RWPE1 (cell line): ENCODE measurements around the gene CYP51A1.
"Not testable (repeated sequence)": the region's sequence is repeated elsewhere in the genome, so short reads cannot be mapped to it uniquely, and the experiment has no call there.

Experiments used
- CTCF ChIA-PET: fragments of 350-600 bp; sonication (Branson Sonifier 250); formaldehyde crosslinking; extraction: SDS; loops from one replicate; lab custom pipeline; 2021; lab: Yijun Ruan, JAX
- POLR2A ChIA-PET: fragments of 400-600 bp; formaldehyde crosslinking; extraction: SDS; loops from one replicate; lab custom pipeline; 2020; ENCODE audit warnings: antibody characterized with exemption; ENCODE audit not compliant: low non-redundant PET; lab: Yijun Ruan, JAX
- DNase-seq: peaks from one replicate; pipeline ENCODE4 v3.0.0; 2012; ENCODE audit warnings: low spot score
- H3K27ac ChIP-seq: fragments of 450-650 bp; 2 replicates; pipeline ENCODE4 v1.5.1; 2017
- TF ChIP-seq, protein P1 (sequence below): fragments of 450-650 bp; conservative IDR thresholded peaks from 2 replicates; pipeline ENCODE4 v1.5.1; 2017; ENCODE audit warnings: low read depth, mild to moderate bottlenecking

Gene CYP51A1

GRCh38 chr7:92156990-92157389 is 22.7 kb upstream of the CYP51A1 start:
- CTCF ChIA-PET: no interaction called here
- POLR2A ChIA-PET: no interaction called here
- TF ChIP-seq, protein P1, sequence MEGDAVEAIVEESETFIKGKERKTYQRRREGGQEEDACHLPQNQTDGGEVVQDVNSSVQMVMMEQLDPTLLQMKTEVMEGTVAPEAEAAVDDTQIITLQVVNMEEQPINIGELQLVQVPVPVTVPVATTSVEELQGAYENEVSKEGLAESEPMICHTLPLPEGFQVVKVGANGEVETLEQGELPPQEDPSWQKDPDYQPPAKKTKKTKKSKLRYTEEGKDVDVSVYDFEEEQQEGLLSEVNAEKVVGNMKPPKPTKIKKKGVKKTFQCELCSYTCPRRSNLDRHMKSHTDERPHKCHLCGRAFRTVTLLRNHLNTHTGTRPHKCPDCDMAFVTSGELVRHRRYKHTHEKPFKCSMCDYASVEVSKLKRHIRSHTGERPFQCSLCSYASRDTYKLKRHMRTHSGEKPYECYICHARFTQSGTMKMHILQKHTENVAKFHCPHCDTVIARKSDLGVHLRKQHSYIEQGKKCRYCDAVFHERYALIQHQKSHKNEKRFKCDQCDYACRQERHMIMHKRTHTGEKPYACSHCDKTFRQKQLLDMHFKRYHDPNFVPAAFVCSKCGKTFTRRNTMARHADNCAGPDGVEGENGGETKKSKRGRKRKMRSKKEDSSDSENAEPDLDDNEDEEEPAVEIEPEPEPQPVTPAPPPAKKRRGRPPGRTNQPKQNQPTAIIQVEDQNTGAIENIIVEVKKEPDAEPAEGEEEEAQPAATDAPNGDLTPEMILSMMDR: no peak
- DNase-seq: no peak
- H3K27ac ChIP-seq: no peak overlapping the region

DNA sequence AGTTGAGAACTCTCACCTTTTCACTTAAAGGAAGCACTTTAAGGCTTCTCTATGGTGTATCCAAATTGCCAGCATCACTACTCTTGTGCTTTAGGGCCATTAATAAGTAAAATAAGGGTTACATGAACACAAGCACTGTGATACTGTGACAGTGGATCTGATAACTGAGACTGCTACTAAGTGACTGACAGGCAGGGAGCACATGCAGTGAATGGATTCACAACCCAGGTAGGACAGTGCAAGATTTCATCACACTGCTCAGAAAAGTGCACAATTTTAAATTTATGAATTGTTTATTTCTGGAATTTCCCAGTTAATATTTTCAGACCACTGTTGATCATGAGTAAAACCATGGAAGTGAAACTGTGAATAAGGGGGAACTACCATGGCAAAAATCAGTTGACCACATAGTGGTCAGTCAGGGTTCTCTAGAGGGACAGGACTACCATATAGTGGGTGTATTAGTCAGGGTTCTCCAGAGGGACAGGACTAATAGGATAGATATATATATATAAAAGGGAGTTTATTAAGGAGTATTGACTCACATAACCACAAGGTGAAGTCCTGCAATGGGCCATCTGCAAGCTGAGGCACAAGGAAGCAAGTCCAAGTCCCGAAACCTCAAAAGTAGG is 20.9 kb upstream of the CYP51A1 start:
- POLR2A ChIA-PET: no interaction called here
- DNase-seq: no peak
- H3K27ac ChIP-seq: no peak overlapping the region
- TF ChIP-seq, protein P1: no peak
- CTCF ChIA-PET: no interaction called here

- ChIA-PET CTCF (interaction anchor here (0.6 kb wide), 1 partner anchor 128 kb away, joined by 3 read pairs; no protein-coding TSS in a partner anchor), POLR2A (no interaction called here)
Observed at GRCh38 chr7:92150450-92151017, 16.3 kb upstream of the CYP51A1 start.

GRCh38 chr7:92149736-92150239 is 15.5 kb upstream of the CYP51A1 start:
- ChIA-PET POLR2A (no interaction called here), CTCF (interaction anchor here (0.6 kb wide), 1 partner anchor 127 kb away, joined by 3 read pairs; no protein-coding TSS in a partner anchor)
- no peak for DNase-seq
- TF ChIP-seq, protein P1: no peak
- H3K27ac ChIP-seq: no peak overlapping the region

More at GRCh38 chr7:92150450-92151017, 16.3 kb upstream of the CYP51A1 start:
- DNase-seq: no peak
- TF ChIP-seq, protein P1: no peak
- no peak overlapping the region for H3K27ac ChIP-seq

- CTCF ChIA-PET: interaction anchor here (0.6 kb wide), 1 partner anchor 19 kb away, joined by 3 read pairs; no protein-coding TSS in a partner anchor
- POLR2A ChIA-PET: not testable (repeated sequence)
Observed at GRCh38 chr7:92143192-92143880, 9.1 kb upstream of the CYP51A1 start.

DNA sequence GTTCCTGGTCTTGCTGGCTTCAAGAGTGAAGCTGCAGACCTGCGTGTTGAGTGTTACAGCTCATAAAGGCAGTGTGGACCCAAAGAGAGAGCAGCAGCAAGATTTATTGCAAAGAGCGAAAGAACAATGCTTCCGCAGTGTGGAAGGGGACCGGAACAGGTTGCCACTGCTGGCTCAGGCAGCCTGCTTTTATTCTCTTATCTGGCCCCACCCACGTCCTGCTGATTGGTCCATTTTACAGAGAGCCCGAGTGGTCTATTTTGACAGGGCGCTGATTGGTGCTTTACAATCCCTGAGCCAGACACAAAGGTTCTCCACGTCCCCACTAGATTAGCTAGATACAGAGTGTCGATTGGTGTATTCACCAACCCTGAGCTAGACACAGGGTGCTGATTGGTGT is 8.5 kb upstream of the CYP51A1 start:
- DNase-seq, POLR2A ChIA-PET, H3K27ac ChIP-seq: not testable (repeated sequence)
- CTCF ChIA-PET: interaction anchor here (0.5 to 0.6 kb wide), 3 partner anchors 19 to 304 kb away, joined by 3 read pairs; no protein-coding TSS in a partner anchor

More at GRCh38 chr7:92143192-92143880, 9.1 kb upstream of the CYP51A1 start:
- not testable (repeated sequence) for DNase-seq, H3K27ac ChIP-seq

DNA sequence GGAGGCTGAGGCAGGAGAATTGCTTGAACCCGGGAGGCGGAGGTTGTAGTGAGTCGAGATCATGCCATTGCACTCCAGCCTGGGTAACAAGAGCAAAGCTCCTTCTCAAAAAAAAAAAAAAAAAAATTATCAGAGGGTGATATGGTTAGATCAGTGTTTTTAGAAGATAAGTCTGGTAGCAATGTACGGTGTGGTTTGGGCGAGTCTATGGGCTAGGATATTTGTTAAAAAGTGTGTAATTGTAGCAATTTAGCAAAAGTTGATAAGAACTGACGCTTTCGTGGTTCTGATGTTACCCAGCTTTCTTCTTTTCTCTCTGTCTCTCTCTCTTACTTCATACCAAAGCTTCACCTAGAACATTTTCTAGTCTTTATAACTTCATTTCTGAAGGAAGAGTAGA is 6.9 kb upstream of the CYP51A1 start:
- TF ChIP-seq, protein P1: no peak
- DNase-seq: no peak
- ChIA-PET POLR2A (no interaction called here), CTCF (interaction anchor here (0.6 kb wide), 1 partner anchor 307 kb away, joined by 3 read pairs; no protein-coding TSS in a partner anchor)
- H3K27ac ChIP-seq: no peak overlapping the region
